Measurements from ENCODE around the gene OPN4.
"Not testable (repeated sequence)": the region's sequence is repeated elsewhere in the genome, so short reads cannot be mapped to it uniquely, and the experiment has no call there.

The OPN4 gene, protein sequence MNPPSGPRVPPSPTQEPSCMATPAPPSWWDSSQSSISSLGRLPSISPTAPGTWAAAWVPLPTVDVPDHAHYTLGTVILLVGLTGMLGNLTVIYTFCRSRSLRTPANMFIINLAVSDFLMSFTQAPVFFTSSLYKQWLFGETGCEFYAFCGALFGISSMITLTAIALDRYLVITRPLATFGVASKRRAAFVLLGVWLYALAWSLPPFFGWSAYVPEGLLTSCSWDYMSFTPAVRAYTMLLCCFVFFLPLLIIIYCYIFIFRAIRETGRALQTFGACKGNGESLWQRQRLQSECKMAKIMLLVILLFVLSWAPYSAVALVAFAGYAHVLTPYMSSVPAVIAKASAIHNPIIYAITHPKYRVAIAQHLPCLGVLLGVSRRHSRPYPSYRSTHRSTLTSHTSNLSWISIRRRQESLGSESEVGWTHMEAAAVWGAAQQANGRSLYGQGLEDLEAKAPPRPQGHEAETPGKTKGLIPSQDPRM

DNA sequence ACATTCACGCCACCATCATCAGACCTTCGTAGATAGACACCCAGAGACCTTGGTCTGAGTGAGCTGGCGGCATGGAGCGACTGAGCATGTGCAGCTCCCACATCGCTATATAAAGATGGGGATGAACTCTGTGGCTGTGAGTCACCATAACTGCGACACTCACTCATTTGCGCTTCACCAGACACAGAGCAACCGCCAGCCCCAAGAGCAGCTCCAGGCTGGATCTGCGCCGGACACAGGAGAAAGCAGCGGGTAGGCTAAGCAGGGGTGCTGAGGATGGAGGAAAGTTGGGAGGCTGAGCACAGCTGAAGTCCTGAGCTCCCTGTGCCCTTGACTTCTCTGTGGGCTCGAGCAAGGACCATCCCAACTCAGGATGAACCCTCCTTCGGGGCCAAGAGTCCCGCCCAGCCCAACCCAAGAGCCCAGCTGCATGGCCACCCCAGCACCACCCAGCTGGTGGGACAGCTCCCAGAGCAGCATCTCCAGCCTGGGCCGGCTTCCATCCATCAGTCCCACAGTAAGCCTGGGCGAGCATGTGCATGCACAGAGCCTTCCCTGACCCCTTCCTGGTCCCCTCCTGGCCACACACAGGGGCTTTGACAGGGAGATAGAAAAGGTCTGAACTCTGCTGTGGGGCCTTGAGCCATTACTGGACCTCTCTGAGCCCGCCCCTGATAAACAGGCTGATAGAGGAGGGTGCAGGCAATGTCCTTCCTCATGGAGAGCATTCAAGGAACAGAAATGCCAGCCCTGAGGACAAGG is at the start of gene OPN4:
Gene OPN4, plus strand, starts transcription at position 137 of the 762 bp plus-strand sequence. Its CDS starts 237 bp downstream, at position 374.
- no peak for DNase-seq (ENCODE audit: low spot score)

- no peak for DNase-seq (ENCODE audit: low spot score)
These were observed 46.7 kb upstream of the OPN4 start for GRCh38 chr10:86607674-86608073.

- DNase-seq (ENCODE audit: low spot score), result no peak
These were observed 44.4 kb upstream of the OPN4 start for GRCh38 chr10:86609920-86610319.

DNA sequence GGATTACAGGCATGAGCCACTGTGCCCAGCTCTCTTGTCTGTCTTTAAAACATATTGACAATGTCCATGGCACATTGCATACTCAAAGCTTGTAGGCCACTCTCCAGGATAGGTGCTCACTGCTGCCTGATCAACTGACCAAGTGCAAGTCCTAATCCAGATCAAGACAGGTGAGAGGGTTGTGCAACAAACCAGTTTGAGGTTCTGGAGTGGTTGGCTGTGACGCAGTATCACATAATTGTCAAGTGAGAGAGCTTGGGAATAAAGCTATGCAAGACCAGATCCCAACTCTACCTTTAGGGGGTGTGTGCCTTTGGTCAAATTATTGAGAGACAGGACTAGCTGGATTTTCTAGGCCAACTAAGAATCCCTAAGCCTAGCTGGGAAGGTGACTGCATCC is 43.0 kb upstream of the OPN4 start:
- no peak for DNase-seq (ENCODE audit: low spot score)

DNA sequence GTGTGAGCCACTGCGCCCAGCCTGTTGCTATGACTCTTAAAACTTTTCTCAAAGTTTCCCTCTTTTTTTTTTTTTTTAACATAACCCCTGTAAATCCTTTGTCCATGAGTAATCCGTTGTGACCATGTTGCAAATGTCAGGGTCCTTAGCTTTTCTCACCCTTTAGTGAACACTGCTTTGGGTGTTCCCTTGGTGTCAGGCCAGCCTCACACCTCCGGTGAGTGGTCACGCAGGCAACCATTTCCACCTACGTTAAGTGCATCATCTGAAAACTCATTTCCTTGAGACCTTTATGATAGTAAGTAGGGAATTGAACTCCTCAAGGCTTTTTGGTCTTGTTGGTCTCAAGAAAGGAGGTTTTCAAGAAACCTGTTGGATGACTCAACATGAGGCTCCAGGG is 41.3 kb upstream of the OPN4 start:
- no peak for DNase-seq (ENCODE audit: low spot score)

GRCh38 chr10:86613905-86614304 is 40.4 kb upstream of the OPN4 start:
- no peak for DNase-seq (ENCODE audit: low spot score)

DNA sequence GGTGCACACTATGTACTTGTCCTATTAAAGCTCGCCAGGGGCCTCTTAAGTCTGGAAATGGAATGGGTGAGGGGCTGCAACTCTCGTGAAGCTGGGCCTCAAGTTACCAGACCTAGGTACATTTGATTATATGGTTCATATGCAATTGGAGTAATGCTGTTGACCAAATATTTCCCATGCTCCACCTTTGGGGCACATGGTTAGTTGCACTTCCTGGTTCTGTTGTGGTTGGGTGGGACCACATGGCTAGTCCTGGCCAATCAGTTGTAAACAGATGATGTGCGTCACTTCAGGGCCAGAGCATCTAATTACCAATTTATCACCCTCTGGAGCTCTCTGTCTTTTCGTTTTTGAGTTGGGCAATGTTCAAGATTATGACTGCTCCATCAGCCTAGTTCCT is 39.5 kb upstream of the OPN4 start:
- no peak for DNase-seq (ENCODE audit: low spot score)

GRCh38 chr10:86617278-86617677 is 37.1 kb upstream of the OPN4 start:
- DNase-seq (ENCODE audit: low spot score), result not testable (repeated sequence)

DNA sequence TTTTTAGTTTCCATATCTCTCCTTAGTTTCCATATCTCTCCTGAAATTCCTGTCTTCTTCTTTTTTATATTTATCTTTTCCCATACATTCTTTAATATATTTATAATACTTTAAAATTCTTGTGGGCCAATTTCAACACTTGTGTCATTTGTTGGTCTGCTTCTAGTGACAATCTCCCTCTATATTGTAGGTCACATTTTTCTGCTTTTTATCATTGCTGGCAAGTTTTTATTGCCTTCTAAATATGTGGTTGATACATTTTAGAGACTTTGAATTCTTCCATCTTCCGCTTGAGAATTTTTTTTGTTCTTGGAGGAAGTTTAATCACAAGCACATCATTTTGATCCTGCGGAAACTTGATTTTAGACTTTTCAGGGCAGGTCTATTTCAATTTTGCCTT is 26.0 kb upstream of the OPN4 start:
- no peak for DNase-seq (ENCODE audit: low spot score)

GRCh38 chr10:86630079-86630478 is 24.3 kb upstream of the OPN4 start:
- no peak for DNase-seq (ENCODE audit: low spot score)

GRCh38 chr10:86632009-86632800 is 22.1 kb upstream of the OPN4 start:
- DNase-seq (ENCODE audit: low spot score), result peak; percentile 85

DNA sequence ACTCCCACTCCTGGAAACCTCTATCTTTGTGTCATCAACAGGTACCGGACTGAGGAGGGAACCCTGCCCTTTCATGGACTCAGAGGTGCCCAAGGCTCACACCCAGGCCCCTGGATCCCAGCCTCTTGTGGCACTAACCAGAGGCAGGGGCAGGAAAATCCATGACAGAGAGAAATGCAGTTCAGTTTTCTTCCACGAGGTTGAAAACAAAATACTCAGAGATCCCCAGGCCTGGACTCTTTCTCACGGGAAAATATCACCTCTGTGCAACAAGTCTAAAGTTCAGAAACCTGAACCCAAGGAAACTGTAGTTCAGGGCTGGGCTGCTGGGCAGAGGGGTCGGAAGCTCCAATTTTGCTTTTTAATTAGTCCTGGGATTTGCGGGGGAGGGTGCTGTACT is 21.4 kb upstream of the OPN4 start:
- DNase-seq (ENCODE audit: low spot score), result no peak

GRCh38 chr10:86635402-86635801 is 18.9 kb upstream of the OPN4 start:
- DNase-seq (ENCODE audit: low spot score), result no peak

DNA sequence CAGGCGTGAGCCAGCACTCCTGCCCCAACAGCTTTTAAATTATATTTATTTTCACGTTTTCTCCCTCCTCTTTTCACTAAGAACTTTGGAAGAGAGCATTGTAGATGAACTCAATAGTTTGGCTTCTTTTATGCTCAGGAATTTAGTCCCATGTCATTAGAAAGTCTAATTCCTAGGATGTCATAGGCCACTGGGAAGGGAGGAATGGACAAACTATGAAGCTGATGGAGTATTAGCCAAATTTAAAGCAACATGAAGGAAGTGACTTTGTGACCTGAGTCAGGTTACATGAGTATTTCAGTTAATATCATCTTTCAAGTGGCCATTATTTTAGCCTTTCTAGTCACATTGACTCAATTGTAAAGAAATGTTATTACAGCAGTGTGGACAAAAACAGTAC is 18.0 kb upstream of the OPN4 start:
- DNase-seq (ENCODE audit: low spot score), result no peak

- no peak for DNase-seq (ENCODE audit: low spot score)
These were observed 12.3 kb upstream of the OPN4 start for GRCh38 chr10:86642021-86642420.

DNA sequence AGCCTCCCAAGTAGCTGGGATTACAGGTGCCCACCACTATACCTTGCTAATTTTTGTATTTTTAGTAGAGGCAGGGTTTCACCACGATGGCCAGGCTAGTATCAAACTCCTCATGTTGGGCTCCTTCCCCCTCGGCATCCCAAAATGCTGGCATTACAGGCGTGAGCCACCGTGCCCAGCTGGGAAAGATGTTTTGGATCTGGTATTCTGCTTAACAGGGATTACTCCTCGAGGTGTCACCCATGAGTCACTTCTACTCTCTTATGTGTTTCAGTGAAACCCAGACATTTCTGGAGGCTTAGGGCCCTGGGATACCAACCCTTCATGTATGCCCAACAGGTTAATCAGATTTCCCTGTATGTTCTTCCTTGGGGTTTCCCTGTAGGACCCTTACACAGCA is 11.8 kb upstream of the OPN4 start:
- no peak for DNase-seq (ENCODE audit: low spot score)

DNA sequence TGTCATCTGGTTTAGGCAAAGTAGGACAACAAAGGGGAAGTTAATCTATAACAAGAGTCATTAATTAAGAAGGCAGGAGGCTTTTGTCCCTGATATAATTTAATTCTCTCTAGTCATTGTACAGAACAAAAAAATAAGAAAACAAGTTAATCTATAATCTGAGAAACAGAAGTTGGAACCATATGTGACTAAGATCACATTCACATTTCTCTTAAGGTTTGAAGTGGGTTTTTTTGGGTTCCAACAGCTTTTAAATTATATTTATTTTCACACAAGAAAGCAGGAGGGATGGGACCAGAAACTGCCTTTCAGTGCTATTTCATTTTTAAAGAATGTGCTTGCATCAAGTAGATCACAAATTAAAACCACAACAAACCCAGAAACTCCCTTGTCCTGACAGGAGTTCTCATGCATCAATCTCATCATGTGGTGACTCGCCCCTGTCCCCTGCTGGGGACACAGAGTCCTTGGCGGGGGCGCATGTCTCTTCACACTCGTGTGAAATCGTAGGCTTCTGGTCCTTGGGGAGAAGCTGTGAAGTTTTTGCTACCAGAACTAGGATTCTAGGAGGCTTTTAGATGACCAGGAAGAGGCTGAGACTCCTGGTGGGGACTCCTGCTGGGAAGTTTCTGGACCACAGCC is 10.1 kb upstream of the OPN4 start:
- peak; percentile 48 for DNase-seq (ENCODE audit: low spot score)

DNA sequence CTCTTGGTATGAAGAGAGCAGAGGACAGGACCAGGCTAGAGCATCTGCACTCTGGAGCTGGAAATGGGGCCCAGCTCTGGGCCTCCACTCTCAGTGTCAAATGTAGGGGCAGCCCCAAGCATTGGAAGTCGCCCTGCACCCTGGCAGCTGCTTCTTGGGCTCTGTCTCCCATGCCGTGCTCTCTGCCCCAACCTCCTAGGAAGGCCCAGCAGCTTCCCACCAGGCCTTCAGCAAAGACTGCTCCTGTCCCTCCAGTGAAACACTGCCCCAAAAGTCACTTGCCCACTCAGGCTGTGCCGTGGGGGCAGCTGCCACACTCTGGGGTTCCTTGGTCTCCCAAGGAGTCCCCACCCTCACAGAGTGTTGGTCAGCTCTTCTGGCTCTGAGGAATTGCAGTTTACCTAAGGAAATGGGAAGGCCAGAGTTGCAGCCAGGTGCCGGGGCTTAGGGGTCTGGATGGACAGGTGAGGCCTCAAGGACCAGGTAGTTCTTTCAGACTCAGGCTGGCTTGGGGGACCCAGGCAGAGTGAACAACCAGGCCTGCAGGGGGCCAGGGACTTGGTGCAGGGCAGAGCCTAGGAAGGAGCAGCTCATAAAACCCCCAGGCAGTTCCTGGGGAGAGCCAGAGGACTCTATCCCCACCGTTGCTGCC is 9.4 kb upstream of the OPN4 start:
- DNase-seq (ENCODE audit: low spot score), result no peak

DNA sequence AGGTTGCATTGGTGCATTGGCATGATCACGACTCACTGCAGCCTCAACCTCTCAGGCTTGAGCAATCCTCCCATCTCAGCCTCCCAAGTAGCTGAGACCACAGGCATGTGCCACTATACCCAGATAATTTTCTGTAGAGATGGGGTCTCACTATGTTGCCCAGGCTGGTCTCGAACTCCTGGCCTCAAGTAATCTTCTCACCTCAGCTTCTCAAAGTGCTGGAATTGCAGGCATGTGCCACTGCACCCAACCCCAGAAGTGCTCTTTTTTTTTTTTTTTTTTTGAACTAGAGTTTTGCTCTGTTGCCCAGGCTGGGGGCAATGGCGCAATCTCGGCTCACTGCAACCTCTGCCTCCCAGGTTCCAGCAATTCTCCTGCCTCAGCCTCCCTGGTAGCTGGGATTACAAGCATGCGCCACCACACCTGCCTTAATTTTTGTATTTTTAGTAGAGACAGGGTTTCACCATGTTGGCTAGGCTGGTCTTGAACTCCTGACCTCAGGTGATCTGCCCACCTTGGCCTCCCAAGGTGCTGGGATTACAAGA is 8.7 kb upstream of the OPN4 start:
- not testable (repeated sequence) for DNase-seq (ENCODE audit: low spot score)

DNA sequence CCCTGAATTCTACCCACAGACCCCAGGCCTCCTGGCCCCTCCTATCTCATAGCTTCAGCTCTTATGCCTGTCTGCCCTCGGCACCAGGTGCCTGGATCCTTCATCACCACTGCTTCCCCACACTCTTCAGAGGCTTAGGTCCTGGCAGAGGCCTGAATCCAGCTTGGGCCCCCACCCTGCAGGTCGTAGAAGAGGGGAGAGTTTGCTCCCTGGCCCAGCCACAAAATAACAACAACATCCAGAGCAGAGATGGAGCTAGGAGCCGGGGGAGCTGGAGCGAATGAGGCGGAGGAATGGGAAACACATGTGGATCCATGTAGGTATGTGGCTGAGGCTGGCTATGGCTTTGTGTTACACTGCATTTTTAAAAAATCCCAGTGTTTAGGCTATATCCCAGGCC is 7.8 kb upstream of the OPN4 start:
- DNase-seq (ENCODE audit: low spot score), result no peak

GRCh38 chr10:86646933-86647332 is 7.4 kb upstream of the OPN4 start:
- no peak for DNase-seq (ENCODE audit: low spot score)

Data from ecto neural progenitor cell (in vitro differentiated cells).